Astrocyte (in vitro differentiated cells and primary cell): ENCODE measurements around the gene PAK4. TPM values are rescaled to one million over a fixed set of nuclear protein-coding genes. Genes with fewer than 3 reads are reported as not detected.

Source experiments
- DNase-seq: peaks from one replicate; pipeline ENCODE4 v3.0.0-alpha.2; 2010; ENCODE audit warnings: low read depth
- FAIRE-seq: peaks from 2 replicates; lab custom pipeline; 2011; peaks lifted over from hg19 to GRCh38; lab: Jason Lieb, UNC
- H2AFZ ChIP-seq: 2 replicates; pipeline ENCODE4 v1.6.0; 2012; ENCODE audit warnings: low read depth, low read length, inconsistent platforms
- H3K27ac ChIP-seq: 2 replicates; pipeline ENCODE4 v1.5.1; 2011; ENCODE audit warnings: low read depth, low read length, inconsistent platforms
- H3K27me3 ChIP-seq: 2 replicates; pipeline ENCODE4 v1.6.0; 2011; ENCODE audit warnings: low read length, inconsistent platforms; ENCODE audit not compliant: insufficient read depth
- H3K36me3 ChIP-seq: 2 replicates; pipeline ENCODE4 v1.5.1; 2011; ENCODE audit warnings: low read length, inconsistent platforms; ENCODE audit not compliant: insufficient read depth
- H3K4me1 ChIP-seq: 2 replicates; pipeline ENCODE4 v1.5.1; 2011; ENCODE audit warnings: low read length, inconsistent platforms; ENCODE audit not compliant: insufficient read depth
- H3K4me2 ChIP-seq: 2 replicates; pipeline ENCODE4 v1.6.0; 2012; ENCODE audit warnings: low read length, inconsistent platforms
- H3K4me3 ChIP-seq: 2 replicates; pipeline ENCODE4 v1.5.1; 2011; ENCODE audit warnings: low read depth, mild to moderate bottlenecking, low read length, inconsistent platforms; ENCODE audit not compliant: insufficient read depth
- H3K79me2 ChIP-seq: 2 replicates; pipeline ENCODE4 v1.6.0; 2012; ENCODE audit warnings: mild to moderate bottlenecking, low read length, inconsistent platforms; ENCODE audit not compliant: insufficient read depth
- H3K9ac ChIP-seq: 2 replicates; pipeline ENCODE4 v1.6.0; 2012; ENCODE audit warnings: mild to moderate bottlenecking, low read length, inconsistent platforms
- H3K9me3 ChIP-seq: 2 replicates; pipeline ENCODE4 v1.5.1; 2012; ENCODE audit warnings: low read depth, mild to moderate bottlenecking, low read length, inconsistent platforms; ENCODE audit not compliant: insufficient read depth
- H4K20me1 ChIP-seq: 2 replicates; pipeline ENCODE4 v1.6.0; 2012; ENCODE audit warnings: low read length, inconsistent platforms; ENCODE audit not compliant: insufficient read depth
- H3K27ac Mint-ChIP-seq: one replicate; pipeline ENCODE4 v1.8.0; 2021; ENCODE audit warnings: mild to moderate bottlenecking, mixed read lengths; ENCODE audit not compliant: unreplicated experiment
- H3K27me3 Mint-ChIP-seq: one replicate; pipeline ENCODE4 v1.8.0; 2021; ENCODE audit warnings: low read depth, mixed read lengths; ENCODE audit not compliant: unreplicated experiment
- H3K36me3 Mint-ChIP-seq: one replicate; pipeline ENCODE4 v1.8.0; 2021; ENCODE audit warnings: low read depth, mixed read lengths; ENCODE audit not compliant: unreplicated experiment
- H3K4me1 Mint-ChIP-seq: one replicate; pipeline ENCODE4 v1.8.0; 2021; ENCODE audit warnings: low read depth, mixed read lengths; ENCODE audit not compliant: unreplicated experiment
- H3K4me3 Mint-ChIP-seq: one replicate; pipeline ENCODE4 v1.8.0; 2021; ENCODE audit warnings: mild to moderate bottlenecking, moderate library complexity, mixed read lengths; ENCODE audit not compliant: unreplicated experiment
- H3K9me3 Mint-ChIP-seq: one replicate; pipeline ENCODE4 v1.8.0; 2021; ENCODE audit warnings: mild to moderate bottlenecking, mixed read lengths; ENCODE audit not compliant: unreplicated experiment
- CTCF ChIP-seq: IDR thresholded peaks from 2 replicates; pipeline ENCODE4 v1.5.1; 2011; ENCODE audit warnings: low read depth, mild to moderate bottlenecking, inconsistent platforms, low read length, moderate library complexity; ENCODE audit not compliant: insufficient read depth
- EZH2 ChIP-seq: IDR thresholded peaks from 2 replicates; pipeline ENCODE4 v1.6.1; 2012; ENCODE audit warnings: mild to moderate bottlenecking, low read length, inconsistent platforms; ENCODE audit not compliant: insufficient read depth
- total RNA-seq: library from RNA; stranded (reverse); gene quantifications from 2 replicates; pipeline ENCODE4 v1.2.1, GENCODE V29; 2021

Gene PAK4
- total RNA-seq, 1 donor from 2014 or later = 48.0 TPM

- Histone ChIP-seq H4K20me1 (peaks cover 82% of the 10 kb centered on the region), H3K9me3 (no peaks in the 10 kb centered on the region), H3K27me3 (no peaks in the 10 kb centered on the region), H3K9ac (no peak overlapping the region), H3K36me3 (no peaks in the 10 kb centered on the region), H3K4me2 (peak overlapping the region; percentile 16), H3K79me2 (peaks cover 97% of the 10 kb centered on the region), H3K4me3 (no peak overlapping the region), H3K4me1 (peaks cover 28% of the 10 kb centered on the region), H3K27ac (no peak overlapping the region), H2AFZ (no peak overlapping the region)
- no peak for TF ChIP-seq CTCF
- no peak for TF ChIP-seq EZH2
- FAIRE-seq (no peak), DNase-seq (no peak)
- H3K9me3 Mint-ChIP-seq = peaks cover 1% of the 10 kb centered on the region
- H3K4me1 Mint-ChIP-seq = peaks cover 48% of the 10 kb centered on the region
- no peaks in the 10 kb centered on the region for H3K27me3 Mint-ChIP-seq
- peak overlapping the region; percentile 74 for H3K4me3 Mint-ChIP-seq
- no peaks in the 10 kb centered on the region for H3K36me3 Mint-ChIP-seq
- no peak overlapping the region for H3K27ac Mint-ChIP-seq
Measured at GRCh38 chr19:39130337-39131254, 5.0 kb downstream of the PAK4 start.

GRCh38 chr19:39131255-39131755 lies 5.7 kb downstream of the PAK4 start:
- Mint-ChIP-seq H3K27me3 (no peaks in the 10 kb centered on the region), H3K4me3 (no peak overlapping the region), H3K4me1 (peaks cover 48% of the 10 kb centered on the region), H3K27ac (no peak overlapping the region), H3K36me3 (no peaks in the 10 kb centered on the region), H3K9me3 (no peaks in the 10 kb centered on the region)
- TF ChIP-seq CTCF = no peak
- TF ChIP-seq EZH2 = no peak
- H2AFZ ChIP-seq = no peak overlapping the region
- no peaks in the 10 kb centered on the region for H3K27me3 ChIP-seq
- peak overlapping the region; percentile 16 for H3K4me2 ChIP-seq
- H3K4me1 ChIP-seq = peaks cover 28% of the 10 kb centered on the region
- no peaks in the 10 kb centered on the region for H3K9me3 ChIP-seq
- DNase-seq (no peak), FAIRE-seq (no peak)
- H3K27ac ChIP-seq = no peak overlapping the region
- H3K36me3 ChIP-seq = no peaks in the 10 kb centered on the region
- no peak overlapping the region for H3K9ac ChIP-seq
- H3K4me3 ChIP-seq = no peak overlapping the region
- H3K79me2 ChIP-seq = peaks cover 99% of the 10 kb centered on the region
- H4K20me1 ChIP-seq = peaks cover 89% of the 10 kb centered on the region
